ENCODE data around the gene NKX1-1. TPM values are rescaled to one million over a fixed set of nuclear protein-coding genes. Genes with fewer than 3 reads are reported as not detected.

Gene NKX1-1
- not detected in 2 replicates for total RNA-seq
- long read RNA-seq: 0 reads

DNA sequence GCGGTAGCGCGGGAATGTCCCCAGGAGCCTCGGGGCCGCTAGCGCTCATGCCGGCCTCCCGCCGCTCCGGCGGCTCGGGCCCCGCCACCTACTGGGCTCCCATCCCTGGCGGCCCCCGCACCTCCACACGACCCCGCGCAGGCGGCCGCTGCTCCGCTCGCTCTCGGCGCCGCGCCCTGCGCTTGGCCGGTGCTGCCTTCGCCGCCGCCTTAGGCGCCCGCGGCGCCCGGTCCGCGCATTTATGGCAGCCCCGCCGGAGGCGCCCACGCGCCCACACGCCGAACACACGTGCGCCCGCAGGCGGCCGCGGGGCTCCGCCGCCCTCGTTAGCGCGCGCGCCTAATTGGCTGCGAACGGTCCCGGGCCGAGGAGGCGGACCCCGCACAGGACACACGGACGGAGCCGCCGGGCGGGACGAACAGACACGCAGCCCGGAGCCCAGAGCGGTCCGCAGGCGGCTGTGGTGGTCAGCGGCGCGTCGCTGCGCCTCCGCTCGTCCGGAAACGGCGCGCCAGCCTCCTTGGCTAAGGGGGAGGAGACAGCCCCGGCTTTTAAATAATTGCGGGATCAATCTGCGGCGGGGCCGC is at the start of gene NKX1-1:
Gene NKX1-1, minus strand, starts transcription at position 49 of the 587 bp plus-strand sequence. Its CDS starts 0 bp downstream, at position 49.
- H3K27me3 Mint-ChIP-seq (ENCODE audit: unreplicated experiment): peaks cover 2% of the 10 kb centered on the region
- no peaks in the 10 kb centered on the region for H3K36me3 Mint-ChIP-seq (ENCODE audit: unreplicated experiment)
- no peak within 1 kb of the TSS for H3K27ac Mint-ChIP-seq (ENCODE audit: unreplicated experiment)
- DNase-seq (ENCODE audit: extremely low spot score, unreplicated experiment): no peak
- no peaks in the 10 kb centered on the region for H3K9me3 Mint-ChIP-seq (ENCODE audit: unreplicated experiment)
- H3K4me3 Mint-ChIP-seq (ENCODE audit: unreplicated experiment): no peak within 1 kb of the TSS
- TF ChIP-seq, protein P1, sequence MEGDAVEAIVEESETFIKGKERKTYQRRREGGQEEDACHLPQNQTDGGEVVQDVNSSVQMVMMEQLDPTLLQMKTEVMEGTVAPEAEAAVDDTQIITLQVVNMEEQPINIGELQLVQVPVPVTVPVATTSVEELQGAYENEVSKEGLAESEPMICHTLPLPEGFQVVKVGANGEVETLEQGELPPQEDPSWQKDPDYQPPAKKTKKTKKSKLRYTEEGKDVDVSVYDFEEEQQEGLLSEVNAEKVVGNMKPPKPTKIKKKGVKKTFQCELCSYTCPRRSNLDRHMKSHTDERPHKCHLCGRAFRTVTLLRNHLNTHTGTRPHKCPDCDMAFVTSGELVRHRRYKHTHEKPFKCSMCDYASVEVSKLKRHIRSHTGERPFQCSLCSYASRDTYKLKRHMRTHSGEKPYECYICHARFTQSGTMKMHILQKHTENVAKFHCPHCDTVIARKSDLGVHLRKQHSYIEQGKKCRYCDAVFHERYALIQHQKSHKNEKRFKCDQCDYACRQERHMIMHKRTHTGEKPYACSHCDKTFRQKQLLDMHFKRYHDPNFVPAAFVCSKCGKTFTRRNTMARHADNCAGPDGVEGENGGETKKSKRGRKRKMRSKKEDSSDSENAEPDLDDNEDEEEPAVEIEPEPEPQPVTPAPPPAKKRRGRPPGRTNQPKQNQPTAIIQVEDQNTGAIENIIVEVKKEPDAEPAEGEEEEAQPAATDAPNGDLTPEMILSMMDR (IDR thresholded peaks at IDR 0.05): no peak
- no peaks in the 10 kb centered on the region for H3K4me1 Mint-ChIP-seq (ENCODE audit: unreplicated experiment)

DNA sequence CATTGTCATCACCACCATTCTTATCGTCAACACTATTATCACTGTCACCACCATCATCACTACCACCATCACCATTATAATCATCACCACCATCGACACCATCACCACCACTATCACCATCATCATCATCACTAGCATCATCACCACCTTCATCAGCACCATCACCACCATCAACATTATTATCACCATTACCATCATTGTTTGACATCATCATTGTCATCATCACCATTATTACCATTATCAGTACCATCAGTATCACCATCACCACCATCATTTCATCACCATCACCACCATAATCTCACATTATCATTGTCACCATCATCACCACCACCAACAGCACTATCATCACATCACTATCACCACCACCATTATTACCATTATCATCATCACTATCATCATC is 47.5 kb upstream of the NKX1-1 start:
- TF ChIP-seq, protein P1 (IDR thresholded peaks at IDR 0.05): no peak
- Mint-ChIP-seq H3K4me1 (ENCODE audit: unreplicated experiment) (no peaks in the 10 kb centered on the region), H3K27me3 (ENCODE audit: unreplicated experiment) (peaks cover 17% of the 10 kb centered on the region), H3K4me3 (ENCODE audit: unreplicated experiment) (no peak overlapping the region), H3K27ac (ENCODE audit: unreplicated experiment) (no peak overlapping the region), H3K36me3 (ENCODE audit: unreplicated experiment) (no peaks in the 10 kb centered on the region), H3K9me3 (ENCODE audit: unreplicated experiment) (peaks cover 6% of the 10 kb centered on the region)
- no peak for DNase-seq (ENCODE audit: extremely low spot score, unreplicated experiment)

DNA sequence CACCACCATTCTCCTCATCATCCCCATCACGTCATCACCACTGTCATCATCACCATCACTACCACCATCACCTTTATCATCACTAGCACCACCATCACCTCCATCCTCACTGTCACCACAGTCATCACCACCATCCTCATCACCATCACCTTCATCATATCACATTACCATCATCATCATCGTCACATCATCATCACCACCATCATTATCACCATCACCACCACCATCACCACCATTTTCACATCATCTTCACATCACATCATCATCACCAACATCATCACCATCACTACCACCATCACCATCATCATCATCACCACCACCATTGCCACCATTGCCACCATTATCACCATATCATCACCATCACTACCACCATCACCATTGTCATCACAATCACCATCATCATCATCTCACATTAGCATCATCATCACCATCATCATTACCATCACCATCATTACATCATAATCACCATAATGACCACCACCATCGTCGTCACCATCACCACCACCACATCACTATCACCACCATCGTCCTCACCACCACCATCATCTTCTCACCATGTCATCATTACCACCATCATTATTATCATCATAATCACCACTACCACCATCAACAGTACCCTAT is 46.3 kb upstream of the NKX1-1 start:
- TF ChIP-seq, protein P1 (IDR thresholded peaks at IDR 0.05): no peak
- Mint-ChIP-seq H3K4me3 (ENCODE audit: unreplicated experiment) (no peak overlapping the region), H3K27me3 (ENCODE audit: unreplicated experiment) (peaks cover 9% of the 10 kb centered on the region), H3K27ac (ENCODE audit: unreplicated experiment) (no peak overlapping the region), H3K36me3 (ENCODE audit: unreplicated experiment) (no peaks in the 10 kb centered on the region), H3K4me1 (ENCODE audit: unreplicated experiment) (no peaks in the 10 kb centered on the region), H3K9me3 (ENCODE audit: unreplicated experiment) (peaks cover 6% of the 10 kb centered on the region)
- DNase-seq (ENCODE audit: extremely low spot score, unreplicated experiment): peak; percentile 2

DNA sequence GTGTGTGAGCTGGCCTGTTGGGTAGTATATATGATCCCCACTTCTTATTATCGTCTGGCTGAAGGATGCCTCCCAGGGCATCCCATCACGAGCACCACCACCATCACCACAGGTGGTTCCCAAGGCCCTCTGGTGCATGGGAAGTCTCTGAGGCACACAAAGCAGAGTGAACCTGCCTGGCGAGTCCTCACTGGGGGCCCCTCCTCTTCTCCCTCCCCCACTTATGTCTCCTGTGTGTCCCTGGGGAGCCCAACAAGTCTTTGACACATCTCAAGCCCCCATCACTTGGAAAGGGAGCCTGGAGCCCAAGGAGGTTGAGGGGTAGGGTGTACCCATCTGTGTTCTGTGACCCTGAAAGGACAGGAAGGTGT is 45.5 kb upstream of the NKX1-1 start:
- Mint-ChIP-seq H3K36me3 (ENCODE audit: unreplicated experiment) (no peaks in the 10 kb centered on the region), H3K27me3 (ENCODE audit: unreplicated experiment) (peaks cover 1% of the 10 kb centered on the region), H3K4me1 (ENCODE audit: unreplicated experiment) (no peaks in the 10 kb centered on the region), H3K4me3 (ENCODE audit: unreplicated experiment) (no peak overlapping the region), H3K27ac (ENCODE audit: unreplicated experiment) (no peak overlapping the region), H3K9me3 (ENCODE audit: unreplicated experiment) (peaks cover 6% of the 10 kb centered on the region)
- no peak for DNase-seq (ENCODE audit: extremely low spot score, unreplicated experiment)
- TF ChIP-seq, protein P1 (IDR thresholded peaks at IDR 0.05): no peak

DNA sequence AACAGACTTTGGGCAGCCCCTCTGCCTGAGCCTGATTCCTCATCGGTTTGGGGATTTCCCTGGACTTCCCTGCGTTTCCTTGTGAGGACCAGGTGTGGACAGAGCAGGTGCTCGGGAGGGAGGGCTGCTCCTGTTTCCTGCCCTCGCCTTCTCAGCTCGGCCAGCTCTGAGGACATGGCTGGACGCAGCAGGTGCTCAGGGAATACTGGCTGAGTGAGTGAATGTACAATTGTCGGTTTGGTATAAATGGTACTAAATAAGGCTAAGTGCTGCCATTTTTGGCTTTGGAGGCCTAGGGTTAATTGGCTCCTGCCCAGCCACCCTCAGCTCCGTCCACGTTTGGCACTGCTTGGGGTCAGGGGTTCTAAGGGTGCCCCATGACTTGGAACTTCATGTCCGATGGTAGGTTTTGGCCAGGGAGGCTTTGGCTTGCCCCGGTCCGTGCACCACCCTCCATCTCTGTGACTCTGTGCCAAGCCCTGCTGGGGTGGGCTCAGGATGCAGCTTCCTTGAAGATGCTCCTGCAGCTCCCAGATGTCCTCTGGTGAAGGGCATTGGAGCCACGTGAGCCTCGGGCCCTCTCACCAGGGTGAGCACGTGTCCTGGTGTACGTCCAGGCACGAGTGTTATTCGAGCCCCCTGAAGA is 45.0 kb upstream of the NKX1-1 start:
- no peaks in the 10 kb centered on the region for H3K27me3 Mint-ChIP-seq (ENCODE audit: unreplicated experiment)
- H3K4me3 Mint-ChIP-seq (ENCODE audit: unreplicated experiment): no peak overlapping the region
- TF ChIP-seq, protein P1 (IDR thresholded peaks at IDR 0.05): no peak
- H3K27ac Mint-ChIP-seq (ENCODE audit: unreplicated experiment): no peak overlapping the region
- peak; percentile 81 for DNase-seq (ENCODE audit: extremely low spot score, unreplicated experiment)
- no peaks in the 10 kb centered on the region for H3K36me3 Mint-ChIP-seq (ENCODE audit: unreplicated experiment)
- H3K9me3 Mint-ChIP-seq (ENCODE audit: unreplicated experiment): peaks cover 6% of the 10 kb centered on the region
- no peaks in the 10 kb centered on the region for H3K4me1 Mint-ChIP-seq (ENCODE audit: unreplicated experiment)
